SIG-M5 treated with dmso at 0.1 percent for 504 hours (cell line): ENCODE data around the gene BIN1.
A peak's percentile ranks its signal among the peaks of the same experiment; 100 is the strongest.

ENCODE experiments used
- DNase-seq: peaks from one replicate; lab custom pipeline; 2025; ENCODE audit not compliant: unreplicated experiment; lab: John Stamatoyannopoulos, UW

The BIN1 gene

GRCh38 chr2:127058954-127059252 lies 48.1 kb downstream of the BIN1 start:
- no peak for DNase-seq

DNA sequence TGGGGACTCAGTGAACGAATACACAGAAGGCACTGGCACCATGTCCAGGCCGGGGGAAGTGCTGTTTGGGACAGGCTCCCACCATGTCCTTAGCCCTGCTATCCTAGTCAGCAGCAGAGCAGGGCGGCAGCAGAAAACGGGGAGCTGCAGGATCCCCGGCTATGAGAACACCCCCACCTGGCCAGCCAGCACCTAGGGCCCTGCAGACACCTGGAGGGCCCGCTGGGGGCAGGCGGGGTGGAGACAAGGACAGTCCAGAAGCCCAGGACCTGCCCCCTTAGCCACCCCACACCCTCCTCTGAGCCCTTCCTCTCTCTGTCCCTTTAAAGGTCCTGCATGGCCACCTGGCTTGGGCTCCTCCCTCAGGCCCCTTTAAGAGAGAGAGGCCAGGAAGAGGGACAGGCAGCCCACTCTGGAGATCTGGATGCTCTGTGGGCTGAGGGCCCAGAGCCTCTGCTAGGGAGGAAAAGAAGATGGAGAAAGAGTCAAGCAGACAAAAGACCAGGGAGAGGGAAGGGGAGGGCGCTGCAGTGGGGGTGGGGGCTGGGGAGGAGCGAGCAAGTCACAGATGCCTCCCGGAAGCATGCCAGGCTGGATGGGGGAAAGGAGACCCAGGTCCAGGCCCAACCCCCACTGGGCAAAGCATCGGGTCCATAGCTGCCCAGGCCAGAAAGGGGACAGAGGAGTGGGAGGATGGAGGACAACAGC lies 48.6 kb downstream of the BIN1 start:
- peak; percentile 32 for DNase-seq

DNA sequence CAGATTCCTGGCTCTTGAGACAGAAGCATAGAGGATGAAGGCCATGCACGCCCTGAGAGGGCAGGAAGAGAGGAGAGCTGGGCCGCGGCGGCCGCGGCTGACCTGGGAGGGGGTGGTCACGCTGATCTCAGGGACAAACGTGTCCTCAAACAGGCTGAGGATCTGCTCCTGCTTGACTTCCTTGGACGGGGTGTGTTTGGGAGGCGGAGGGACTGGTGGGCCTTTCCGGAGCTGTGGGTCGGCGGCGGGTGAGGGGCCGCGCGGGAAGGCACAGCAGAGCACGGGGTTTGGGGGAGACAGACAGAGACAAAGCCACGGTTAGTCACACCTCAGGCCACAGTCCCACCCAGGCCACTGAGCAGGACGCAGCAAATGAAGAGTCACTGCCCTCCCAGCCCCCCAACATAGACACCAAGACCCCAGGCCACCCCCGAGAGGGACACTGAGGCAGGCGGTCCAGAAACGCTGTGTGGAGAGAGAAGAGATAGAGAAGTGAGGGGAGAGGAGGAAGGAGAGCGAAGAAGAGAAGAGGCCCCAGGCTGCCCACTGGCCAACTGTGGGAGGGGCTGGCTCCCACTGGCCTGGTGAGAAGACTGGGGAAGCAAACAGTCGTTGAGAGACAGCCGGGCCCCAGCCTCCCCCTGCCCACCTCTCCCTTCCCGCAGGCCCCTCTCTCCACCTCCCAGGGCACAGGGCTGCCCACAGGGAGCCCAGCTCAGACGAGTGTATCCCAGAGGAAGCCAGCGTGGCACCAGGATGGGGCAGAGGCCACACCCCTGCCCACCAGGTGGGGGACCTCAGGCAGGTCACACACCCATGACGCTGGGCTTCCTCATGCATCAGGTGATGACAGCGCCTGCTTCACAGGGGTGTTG lies 49.3 kb downstream of the BIN1 start:
- no peak for DNase-seq

DNA sequence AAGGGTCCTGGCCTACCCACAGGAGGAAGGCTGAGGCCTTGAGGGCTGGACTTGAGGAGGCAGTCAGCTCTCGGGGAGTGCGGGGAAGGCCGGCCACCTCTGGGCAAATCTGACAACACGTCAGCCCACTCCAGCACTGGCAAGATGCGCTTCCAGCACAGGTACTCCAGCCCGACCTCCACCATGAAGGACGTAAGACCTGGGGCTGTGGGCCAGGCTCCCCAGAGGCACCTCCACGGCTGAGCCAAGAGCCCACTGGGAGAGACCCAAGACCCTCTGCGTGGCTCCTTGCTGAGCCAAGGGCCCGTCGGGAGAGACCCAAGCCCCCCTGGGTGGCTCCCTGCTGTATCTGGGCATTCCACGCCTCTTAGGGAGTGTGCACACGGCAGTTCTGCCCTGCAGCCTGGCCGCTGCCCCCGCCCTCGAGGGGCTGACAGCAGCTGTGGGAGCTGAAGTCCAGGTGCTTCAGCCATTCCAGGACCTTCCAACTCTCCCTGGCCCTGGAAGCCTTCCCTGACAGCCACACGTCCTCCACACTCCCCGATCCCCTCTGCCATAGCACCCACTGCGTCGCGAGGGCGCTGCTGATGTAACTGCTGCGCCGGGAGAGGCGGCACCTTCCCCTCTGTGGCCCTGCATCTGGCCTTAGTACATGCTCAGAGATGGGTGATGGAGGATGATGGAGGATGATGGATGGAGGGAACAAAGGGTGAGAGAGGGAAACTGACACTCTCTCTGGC lies 50.2 kb downstream of the BIN1 start:
- DNase-seq: no peak

- DNase-seq: no peak
Observed at GRCh38 chr2:127056086-127056485, 50.9 kb downstream of the BIN1 start.

- no peak for DNase-seq
Observed at GRCh38 chr2:127055786-127056076, 51.2 kb downstream of the BIN1 start.

GRCh38 chr2:127054996-127055785 lies 51.8 kb downstream of the BIN1 start:
- DNase-seq: no peak

DNA sequence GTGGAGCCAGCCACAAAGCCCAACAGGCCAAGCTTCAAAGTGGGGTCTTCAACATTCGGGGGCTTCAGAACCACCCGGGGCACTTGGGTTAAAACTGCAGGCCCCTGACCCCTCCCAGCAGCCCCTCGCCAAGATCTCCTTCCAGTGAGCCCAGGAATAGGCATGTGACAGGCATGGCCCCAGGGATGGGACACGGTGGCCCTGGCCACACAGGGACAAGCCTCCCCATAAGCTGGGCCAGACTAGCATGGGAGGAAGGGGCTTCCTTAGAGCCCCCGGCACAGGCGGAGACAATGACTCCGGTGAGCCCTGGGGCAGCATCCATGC lies 52.4 kb downstream of the BIN1 start:
- DNase-seq: no peak

DNA sequence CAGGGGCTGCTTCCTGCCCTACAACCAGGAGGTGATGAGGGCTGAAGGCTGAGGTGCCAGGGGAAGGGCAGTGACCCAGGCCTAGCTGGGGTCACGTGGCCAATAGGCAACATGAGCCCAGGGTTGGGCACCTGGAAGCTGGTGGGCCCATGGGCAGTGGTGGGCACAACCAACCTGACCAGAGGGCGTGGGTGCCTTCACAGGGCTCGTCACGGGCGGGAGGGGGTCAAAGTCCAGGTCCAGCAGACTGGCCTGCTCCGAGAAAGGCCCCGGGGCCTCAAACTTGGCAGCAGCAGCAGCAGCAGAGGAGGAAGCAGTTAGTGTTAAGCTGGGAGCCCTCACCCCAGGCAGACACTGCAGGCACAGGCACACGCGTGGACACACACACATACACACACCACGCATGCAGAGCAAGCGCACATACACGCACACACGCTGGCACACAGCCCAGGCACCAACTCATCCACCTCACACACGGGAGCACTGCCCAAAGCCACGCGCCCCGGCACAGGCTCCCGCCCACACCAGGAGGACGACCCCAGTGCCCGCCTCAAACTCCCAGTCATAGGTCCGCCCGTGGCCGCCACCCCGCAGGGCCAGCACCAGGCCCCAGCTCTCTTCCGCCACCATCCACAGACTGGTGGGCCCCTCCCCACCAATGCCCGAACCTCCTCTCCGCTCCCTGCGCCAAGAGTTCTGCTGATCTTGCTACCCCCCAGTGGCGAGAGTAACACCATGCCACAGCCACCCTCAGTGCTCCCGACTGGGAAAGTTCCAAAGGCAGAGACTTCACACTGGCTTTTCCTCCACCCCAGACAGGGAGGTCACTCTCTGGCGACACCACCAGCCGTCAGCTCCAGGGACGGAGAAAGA lies 53.0 kb downstream of the BIN1 start:
- no peak for DNase-seq

GRCh38 chr2:127052771-127053691 lies 53.9 kb downstream of the BIN1 start:
- DNase-seq: no peak

DNA sequence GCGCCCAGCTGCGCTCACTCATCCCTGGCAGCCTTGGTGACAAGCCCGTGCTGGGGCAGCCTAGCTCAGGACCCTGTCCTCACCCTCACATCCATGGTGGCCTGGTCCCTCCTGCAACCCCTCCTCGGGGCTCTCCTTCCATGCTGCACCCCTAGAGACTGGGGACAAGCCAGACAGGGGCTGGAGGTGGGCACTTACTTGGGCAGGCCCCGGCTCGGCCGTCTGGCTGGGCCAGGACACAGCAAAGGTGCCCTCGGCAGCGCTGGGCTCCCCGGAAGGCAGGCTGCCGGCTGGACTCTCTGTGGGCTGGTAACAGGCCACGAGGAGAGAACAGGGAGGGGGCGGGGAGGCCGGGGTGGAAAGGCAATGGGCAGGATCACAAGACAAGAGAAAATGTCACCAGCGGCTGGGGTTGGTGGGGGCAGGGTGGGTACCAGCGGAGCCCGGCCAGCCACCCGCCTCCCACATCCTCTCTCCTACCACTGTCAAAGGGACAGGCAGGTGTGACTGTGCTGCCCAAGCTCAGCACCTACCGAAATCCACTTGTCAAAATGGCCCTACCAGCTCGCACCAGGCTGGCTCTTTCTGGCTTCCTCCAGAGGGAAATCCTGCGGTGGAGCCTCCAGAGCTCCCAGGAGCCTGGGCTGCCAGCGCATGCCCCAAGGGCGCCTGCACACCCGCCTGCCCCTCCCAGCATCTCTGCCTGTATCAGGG lies 54.7 kb downstream of the BIN1 start:
- DNase-seq: no peak

- peak; percentile 33 for DNase-seq
Observed at GRCh38 chr2:127051116-127052056, 55.6 kb downstream of the BIN1 start.

DNA sequence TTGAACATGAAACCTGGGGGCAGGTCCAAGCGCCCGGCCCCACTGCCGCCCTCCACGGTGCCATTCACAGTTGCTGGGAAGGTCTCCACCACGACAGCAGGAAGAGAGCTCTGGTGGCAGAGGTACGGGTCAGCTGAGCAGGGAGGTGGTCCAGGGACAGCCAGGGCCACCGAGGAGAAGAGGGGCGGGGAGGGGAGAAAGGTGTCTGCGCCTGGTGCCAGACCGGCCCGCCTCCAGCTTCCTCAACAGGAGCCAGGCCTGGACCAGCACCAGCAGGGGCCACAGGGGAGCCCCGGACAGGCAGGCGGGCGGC lies 56.2 kb downstream of the BIN1 start:
- no peak for DNase-seq

DNA sequence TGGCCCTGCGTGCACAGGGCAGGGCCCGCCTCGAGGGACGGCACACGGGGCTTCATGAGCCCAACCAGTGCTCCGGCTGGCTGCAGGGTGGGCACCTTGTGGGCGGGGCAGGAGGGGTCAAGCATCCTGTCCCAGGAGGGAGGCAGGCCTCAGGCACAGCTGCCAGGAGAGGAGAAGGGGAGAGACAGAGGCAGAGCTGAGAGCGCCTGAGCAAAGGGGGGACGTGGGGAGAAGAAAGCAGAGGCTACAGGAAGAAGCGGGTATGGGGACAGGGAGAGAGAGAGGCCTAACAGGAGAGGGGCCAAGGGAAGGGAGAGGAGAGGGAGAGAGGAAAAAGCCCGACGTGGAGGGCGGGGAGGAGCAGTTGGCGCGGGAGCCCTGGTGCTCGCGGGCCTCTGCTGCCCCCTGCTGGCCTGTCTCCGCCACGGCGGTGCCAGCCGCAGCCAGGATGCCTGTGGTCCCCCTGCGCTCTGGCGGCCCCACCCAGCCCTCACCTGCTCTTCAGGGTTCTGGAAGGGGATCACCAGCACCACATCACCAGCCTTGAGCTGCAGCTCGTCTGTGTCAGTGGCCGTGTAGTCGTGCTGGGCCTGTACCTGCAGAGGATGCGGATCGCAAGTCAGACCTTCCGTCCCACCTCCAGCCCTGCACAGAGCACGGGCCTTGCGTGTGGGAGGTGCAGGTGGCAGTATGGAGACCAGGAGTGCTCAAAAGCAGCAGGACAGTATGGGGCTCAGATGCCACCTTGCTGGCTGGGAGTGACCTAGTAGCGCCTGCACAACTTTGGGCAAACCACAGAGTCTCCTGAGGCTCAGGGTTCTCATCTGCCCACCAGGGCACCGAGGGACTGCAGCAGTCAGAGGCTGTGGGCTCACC lies 56.8 kb downstream of the BIN1 start:
- peak; percentile 50 for DNase-seq

GRCh38 chr2:127048969-127049897 lies 57.7 kb downstream of the BIN1 start:
- no peak for DNase-seq

DNA sequence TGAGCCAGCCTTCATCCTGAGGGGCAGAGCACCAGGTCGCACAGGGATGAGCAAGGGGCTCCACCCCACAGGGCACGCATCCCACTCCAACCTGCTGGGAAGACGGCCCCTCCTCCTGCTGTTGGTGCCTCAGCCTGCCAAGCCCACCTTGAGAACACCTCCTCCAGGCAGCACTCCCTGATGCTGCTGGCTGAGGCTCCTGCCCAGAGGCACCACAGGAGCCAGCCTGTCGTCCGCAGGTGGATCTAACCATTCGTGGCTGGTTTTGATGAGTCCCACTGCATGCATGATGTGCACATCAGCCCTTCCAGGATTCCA lies 58.4 kb downstream of the BIN1 start:
- DNase-seq: no peak
